Measurements from ENCODE around the gene SCCPDH.

The SCCPDH gene

GRCh38 chr1:246761396-246761795, 37.2 kb downstream of the SCCPDH start:
- no peaks in the 10 kb centered on the region for H3K27me3 Mint-ChIP-seq (ENCODE audit: low read depth)
- H3K36me3 Mint-ChIP-seq (ENCODE audit: low read depth), result peaks cover 64% of the 10 kb centered on the region
- peaks cover 15% of the 10 kb centered on the region for H3K4me1 Mint-ChIP-seq
- no peaks in the 10 kb centered on the region for H3K9me3 Mint-ChIP-seq
- TF ChIP-seq CTCF (IDR thresholded peaks at IDR 0.05; ENCODE audit: unreplicated experiment in 3 of 3), result no peak
- no peak overlapping the region for H3K27ac Mint-ChIP-seq
- no peak overlapping the region for H3K4me3 Mint-ChIP-seq

GRCh38 chr1:246765521-246765920, 41.3 kb downstream of the SCCPDH start:
- no peak overlapping the region for H3K4me3 Mint-ChIP-seq
- H3K27me3 Mint-ChIP-seq (ENCODE audit: low read depth), result no peaks in the 10 kb centered on the region

GRCh38 chr1:246768403-246769020, 44.3 kb downstream of the SCCPDH start:
- no peak overlapping the region for H3K27ac Mint-ChIP-seq
- no peaks in the 10 kb centered on the region for H3K4me1 Mint-ChIP-seq
- H3K4me3 Mint-ChIP-seq, result no peak overlapping the region
- H3K9me3 Mint-ChIP-seq, result no peaks in the 10 kb centered on the region
- H3K27me3 Mint-ChIP-seq (ENCODE audit: low read depth), result no peaks in the 10 kb centered on the region
- no peak for TF ChIP-seq CTCF (IDR thresholded peaks at IDR 0.05; ENCODE audit: unreplicated experiment in 3 of 3)
- H3K36me3 Mint-ChIP-seq (ENCODE audit: low read depth), result peaks cover 76% of the 10 kb centered on the region

More at GRCh38 chr1:246765521-246765920, 41.3 kb downstream of the SCCPDH start:
- Mint-ChIP-seq H3K27ac (no peak overlapping the region), H3K4me1 (peaks cover 12% of the 10 kb centered on the region), H3K9me3 (no peaks in the 10 kb centered on the region), H3K36me3 (ENCODE audit: low read depth) (peaks cover 77% of the 10 kb centered on the region)
- TF ChIP-seq CTCF (IDR thresholded peaks at IDR 0.05; ENCODE audit: unreplicated experiment in 3 of 3), result no peak

- no peak overlapping the region for H3K4me3 Mint-ChIP-seq
- peaks cover 75% of the 10 kb centered on the region for H3K36me3 Mint-ChIP-seq (ENCODE audit: low read depth)
- H3K27ac Mint-ChIP-seq, result no peak overlapping the region
- no peak for TF ChIP-seq CTCF (IDR thresholded peaks at IDR 0.05; ENCODE audit: unreplicated experiment in 3 of 3)
- no peaks in the 10 kb centered on the region for H3K9me3 Mint-ChIP-seq
- no peaks in the 10 kb centered on the region for H3K27me3 Mint-ChIP-seq (ENCODE audit: low read depth)
- H3K4me1 Mint-ChIP-seq, result no peaks in the 10 kb centered on the region
Measured at GRCh38 chr1:246769306-246769705, 45.1 kb downstream of the SCCPDH start.

- H3K4me1 Mint-ChIP-seq, result no peaks in the 10 kb centered on the region
- H3K9me3 Mint-ChIP-seq, result no peaks in the 10 kb centered on the region
- peaks cover 81% of the 10 kb centered on the region for H3K36me3 Mint-ChIP-seq (ENCODE audit: low read depth)
- no peak for TF ChIP-seq CTCF (IDR thresholded peaks at IDR 0.05; ENCODE audit: unreplicated experiment in 3 of 3)
- H3K27ac Mint-ChIP-seq, result no peak overlapping the region
- no peaks in the 10 kb centered on the region for H3K27me3 Mint-ChIP-seq (ENCODE audit: low read depth)
- no peak overlapping the region for H3K4me3 Mint-ChIP-seq
Measured at GRCh38 chr1:246771366-246771765, 47.2 kb downstream of the SCCPDH start.

GRCh38 chr1:246772686-246773085, 48.5 kb downstream of the SCCPDH start:
- Mint-ChIP-seq H3K27ac (no peak overlapping the region), H3K27me3 (ENCODE audit: low read depth) (no peaks in the 10 kb centered on the region), H3K9me3 (no peaks in the 10 kb centered on the region), H3K4me1 (no peaks in the 10 kb centered on the region), H3K36me3 (ENCODE audit: low read depth) (peaks cover 81% of the 10 kb centered on the region), H3K4me3 (no peak overlapping the region)
- TF ChIP-seq CTCF (IDR thresholded peaks at IDR 0.05; ENCODE audit: unreplicated experiment in 3 of 3), result no peak
